Endothelial cell of umbilical vein (primary cell): ENCODE results near the gene ADGRL3. TPM values are rescaled to one million over a fixed set of nuclear protein-coding genes. Genes with fewer than 3 reads are reported as not detected.

Source experiments
- BruUV-seq: library from RNA; stranded (reverse); fragments of 400-500 nt; replicated peaks from 2 replicates; lab custom pipeline; 2021; lab: Mats Ljungman, UMichigan
- CTCF ChIA-PET: fragments of 300-600, 350-600 bp; sonication (Branson Sonifier 250); formaldehyde crosslinking; loops from one replicate; lab custom pipeline; 2021; ENCODE audit warnings: antibody characterized with exemption, inconsistent platforms; lab: Charles Lee
- POLR2A ChIA-PET: fragments of 300-600, 350-600 bp; sonication (Branson Sonifier 250); formaldehyde crosslinking; loops from one replicate; lab custom pipeline; 2021; ENCODE audit warnings: antibody characterized with exemption, inconsistent platforms; lab: Charles Lee
- DNase-seq: peaks from one replicate; pipeline ENCODE4 v3.0.0-alpha.2; 2011; ENCODE audit warnings: low read depth, low spot score
- FAIRE-seq: peaks from 2 replicates; lab custom pipeline; 2011; peaks lifted over from hg19 to GRCh38; lab: Jason Lieb, UNC
- H2AFZ ChIP-seq: 2 replicates; pipeline ENCODE4 v1.6.0; 2012; ENCODE audit warnings: low read depth, low read length, control low read depth, inconsistent platforms
- H3K27ac ChIP-seq: 2 replicates; pipeline ENCODE4 v1.5.1; 2011; ENCODE audit warnings: low read depth, mild to moderate bottlenecking, control low read depth, low read length, moderate library complexity; ENCODE audit not compliant: insufficient read depth
- H3K27me3 ChIP-seq, 2 experiments: 2 replicates each; pipeline versions ENCODE4 v1.6.0 to v1.6.1; 2011; ENCODE audit warnings: low read length in 2 of 2, mixed read lengths in 1 of 2; ENCODE audit not compliant: control insufficient read depth in 2 of 2, insufficient read depth in 2 of 2
- H3K36me3 ChIP-seq, 2 experiments: 2 replicates in 1 of 2; 3 replicates in 1 of 2; pipeline ENCODE4 v1.5.1; 2011; ENCODE audit warnings: low read length in 2 of 2, mild to moderate bottlenecking in 1 of 2, moderate library complexity in 1 of 2; ENCODE audit not compliant: control insufficient read depth in 2 of 2, insufficient read depth in 2 of 2; ENCODE audit errors: extremely low read depth in 1 of 2
- H3K4me1 ChIP-seq: 3 replicates; pipeline ENCODE4 v1.5.1; 2011; ENCODE audit warnings: mild to moderate bottlenecking, low read length; ENCODE audit not compliant: control insufficient read depth, insufficient read depth; ENCODE audit errors: extremely low read depth
- H3K4me2 ChIP-seq: 2 replicates; pipeline ENCODE4 v1.6.1; 2011; ENCODE audit warnings: low read length, control low read depth, mixed read lengths; ENCODE audit not compliant: insufficient read depth
- H3K4me3 ChIP-seq, 3 experiments: fragments of 200-600 bp in 1 of 3; sonication (generic), shearing (Covaris generic) in 1 of 3; replicated peaks in 1 of 3; 2 replicates each; pipeline ENCODE4 v1.5.1; 2011 to 2016; ENCODE audit warnings: control low read depth in 3 of 3, low read length in 3 of 3, mild to moderate bottlenecking in 2 of 3, inconsistent platforms in 1 of 3, low read depth in 1 of 3, moderate library complexity in 1 of 3; ENCODE audit not compliant: insufficient read depth in 1 of 3
- H3K79me2 ChIP-seq: 2 replicates; pipeline ENCODE4 v1.6.0; 2012; ENCODE audit warnings: low read length, inconsistent platforms; ENCODE audit not compliant: control insufficient read depth, insufficient read depth
- H3K9ac ChIP-seq: replicated peaks from 2 replicates; pipeline ENCODE3; 2011; ENCODE audit warnings: low read length, control low read depth; ENCODE audit not compliant: insufficient read depth; ENCODE audit errors: extremely low read depth
- H3K9me1 ChIP-seq: replicated peaks from 3 replicates; pipeline ENCODE4 v1.6.0; 2011; ENCODE audit warnings: mild to moderate bottlenecking, low read length; ENCODE audit not compliant: control insufficient read depth, insufficient read depth; ENCODE audit errors: extremely low read depth
- H3K9me3 ChIP-seq: replicated peaks from 2 replicates; pipeline ENCODE4 v1.5.1; 2012; ENCODE audit warnings: low read length, inconsistent platforms; ENCODE audit not compliant: control insufficient read depth, insufficient read depth
- H4K20me1 ChIP-seq: replicated peaks from 2 replicates; pipeline ENCODE3; 2011; ENCODE audit warnings: mild to moderate bottlenecking, low read length; ENCODE audit not compliant: control insufficient read depth, insufficient read depth; ENCODE audit errors: extremely low read depth
- CTCF ChIP-seq, 2 donors: IDR thresholded peaks; 1 replicate in 1 of 2; 2 replicates in 1 of 2; pipeline ENCODE4 v1.5.1; 2011; ENCODE audit warnings: low read length in 2 of 2, mild to moderate bottlenecking in 2 of 2, moderate library complexity in 2 of 2, control low read depth in 1 of 2, inconsistent platforms in 1 of 2, low read depth in 1 of 2; ENCODE audit not compliant: insufficient read depth in 1 of 2; ENCODE audit errors: extremely low read depth in 1 of 2
- EZH2 ChIP-seq: IDR thresholded peaks from 2 replicates; pipeline ENCODE4 v1.6.1; 2012; ENCODE audit warnings: borderline replicate concordance, low read depth, mild to moderate bottlenecking, moderate library complexity, low read length, inconsistent platforms; ENCODE audit not compliant: severe bottlenecking
- FOS ChIP-seq: IDR thresholded peaks from 2 replicates; pipeline ENCODE4 v1.6.1; 2011; ENCODE audit warnings: mild to moderate bottlenecking, low read length, moderate library complexity, borderline replicate concordance; ENCODE audit not compliant: insufficient read depth
- GATA2 ChIP-seq: IDR thresholded peaks from 2 replicates; pipeline ENCODE4 v1.7.0; 2011; ENCODE audit warnings: low read depth, mild to moderate bottlenecking, moderate library complexity, mixed read lengths, low read length; ENCODE audit not compliant: insufficient read length, insufficient read depth
- JUN ChIP-seq: IDR thresholded peaks from 2 replicates; pipeline ENCODE4 v1.6.1; 2011; ENCODE audit warnings: borderline replicate concordance, low read depth; ENCODE audit not compliant: insufficient read length, insufficient read depth
- MAX ChIP-seq: IDR thresholded peaks from 2 replicates; pipeline ENCODE4 v1.6.1; 2011; ENCODE audit not compliant: insufficient read depth, insufficient read length
- MYC ChIP-seq: IDR thresholded peaks from one replicate; pipeline ENCODE4 v1.6.1; 2011; ENCODE audit warnings: mild to moderate bottlenecking, low read depth, low read length
- POLR2A ChIP-seq: IDR thresholded peaks from 2 replicates; pipeline ENCODE4 v1.6.1; 2012; ENCODE audit warnings: low read depth, mild to moderate bottlenecking, control low read depth, low read length
- POLR2AphosphoS5 ChIP-seq: IDR thresholded peaks from 2 replicates; pipeline ENCODE4 v1.6.1; 2012; ENCODE audit warnings: low read depth, mild to moderate bottlenecking, control low read depth, low read length, moderate library complexity; ENCODE audit not compliant: insufficient read depth
- dilution Hi-C: fragments of 300-500 bp; cut with MboI; formaldehyde crosslinking; loops from one replicate; pipeline ENCODE4 v1.15.0; 2019; ENCODE audit warnings: low sequenced_read_pairs; ENCODE audit not compliant: extremely low pct_ligation_motif_present
- intact Hi-C: fragments of 100-400 bp; cut with micrococcal nuclease; formaldehyde crosslinking; loops from one replicate; pipeline ENCODE4 v1.10.0; 2022
- polyA plus RNA-seq, 4 experiments: library from polyadenylated mRNA; depleted of rRNA in 3 of 4; stranded (reverse) in 3 of 4; unstranded in 1 of 4; fragments of >200 nt; gene quantifications; 2 replicates each; pipeline versions ENCODE4 v1.2.1 to v1.2.3, GENCODE V29; 2011 to 2012; ENCODE audit warnings: missing spikeins in 1 of 4
- total RNA-seq: library from RNA; stranded (reverse); gene quantifications from 2 replicates; pipeline ENCODE4 v1.2.3, GENCODE V29; 2021

The ADGRL3 gene
- total and polyA plus RNA-seq, 2 donors (not counting 3 experiments of a cell fraction or from before 2014, with no cell fraction given), result not detected

GRCh38 chr4:61220556-61220955 is 20.4 kb downstream of the ADGRL3 start:
- no peak overlapping the region for H2AFZ ChIP-seq
- H3K4me2 ChIP-seq, result no peak overlapping the region
- H3K36me3 ChIP-seq, result no peaks in the 10 kb centered on the region
- DNase-seq, result no peak
- H3K27ac ChIP-seq, result no peak overlapping the region
- H3K4me1 ChIP-seq, result no peaks in the 10 kb centered on the region
- no peak for FAIRE-seq
- TF ChIP-seq CTCF (IDR thresholded peaks at IDR 0.05; ENCODE audit: extremely low read depth in 1 of 2, insufficient read depth in 1 of 2, low read depth in 1 of 2, low read length in 2 of 2), result no peak
- TF ChIP-seq MYC, result no peak
- no peak for TF ChIP-seq POLR2A
- TF ChIP-seq POLR2AphosphoS5, result no peak
- no peak for TF ChIP-seq JUN
- TF ChIP-seq FOS, result no peak
- TF ChIP-seq EZH2, result no peak
- TF ChIP-seq GATA2, result no peak
- no peak for TF ChIP-seq MAX
- CTCF ChIA-PET, result no interaction called here
- intact Hi-C loops (no loop called here), dilution Hi-C loops (no loop called here)
- H4K20me1 ChIP-seq, result no peaks in the 10 kb centered on the region
- H3K9me1 ChIP-seq, result no peaks in the 10 kb centered on the region
- no peaks in the 10 kb centered on the region for H3K9me3 ChIP-seq
- no peaks in the 10 kb centered on the region for H3K79me2 ChIP-seq
- POLR2A ChIA-PET, result no interaction called here
- H3K4me3 ChIP-seq, result no peak overlapping the region
- BruUV-seq, result no TSS peak
- H3K27me3 ChIP-seq, result no peaks in the 10 kb centered on the region
- H3K9ac ChIP-seq, result no peak overlapping the region
